Measurements from ENCODE around the gene KRTAP4-7.
"Not testable (repeated sequence)": the region's sequence is repeated elsewhere in the genome, so short reads cannot be mapped to it uniquely, and the experiment has no call there.

Gene KRTAP4-7

DNA sequence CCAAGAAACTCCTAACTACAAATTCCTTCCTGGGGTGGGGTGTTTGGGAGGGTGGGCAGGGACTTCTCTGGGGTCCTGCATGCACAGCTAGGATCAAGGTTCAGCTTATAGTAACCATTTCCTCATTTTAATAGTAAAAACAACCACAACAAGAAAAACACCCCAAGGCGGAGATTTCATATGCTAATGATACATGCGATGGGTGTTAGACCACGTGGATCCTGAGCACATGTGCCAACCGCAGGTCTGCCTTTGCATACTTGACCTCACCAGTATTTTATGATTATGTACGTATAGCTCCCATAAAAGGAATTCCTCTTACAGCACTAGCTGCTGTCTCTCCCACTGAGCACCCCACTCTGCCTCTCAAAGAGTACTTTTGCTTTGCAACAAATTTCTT lies 32.3 kb downstream of the KRTAP4-7 start:
- no peak for DNase-seq

- not testable (repeated sequence) for DNase-seq
Observed at GRCh38 chr17:41117846-41118386, 34.0 kb downstream of the KRTAP4-7 start, which contains the start of gene KRTAP4-11. Gene KRTAP4-11 (minus strand): TSS chr17:41118373. CDS start chr17:41118315, 58 bp downstream.

DNA sequence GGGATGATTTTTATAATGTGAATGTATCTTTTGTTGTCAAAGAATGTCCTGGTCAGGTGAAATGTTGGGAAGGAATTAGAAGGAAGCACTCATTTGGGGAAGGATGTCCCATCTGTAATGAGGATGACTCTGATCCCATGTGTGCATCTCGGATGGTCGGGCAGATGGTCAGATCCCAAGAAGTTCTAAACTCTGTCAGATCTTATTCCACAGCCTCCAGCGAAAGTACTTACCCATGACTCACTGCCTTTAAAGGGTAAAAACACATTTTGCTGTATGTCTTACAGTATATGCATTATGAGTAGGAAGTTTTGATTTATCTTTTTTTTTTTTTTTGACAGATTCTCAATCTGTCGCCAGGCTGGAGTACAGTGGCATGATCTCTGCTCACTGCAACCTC lies 34.8 kb downstream of the KRTAP4-7 start:
- no peak for DNase-seq

GRCh38 chr17:41119696-41120690 lies 36.0 kb downstream of the KRTAP4-7 start:
- not testable (repeated sequence) for DNase-seq

- no peak for DNase-seq
Observed at GRCh38 chr17:41121742-41122141, 37.8 kb downstream of the KRTAP4-7 start.

GRCh38 chr17:41123292-41123990 lies 39.5 kb downstream of the KRTAP4-7 start:
- not testable (repeated sequence) for DNase-seq

GRCh38 chr17:41123991-41124371 lies 40.0 kb downstream of the KRTAP4-7 start, which contains the start of gene KRTAP4-12:
Gene KRTAP4-12 (minus strand): TSS chr17:41124182. CDS start chr17:41124122, 60 bp downstream.
- DNase-seq, result not testable (repeated sequence)

GRCh38 chr17:41125064-41125463 lies 41.1 kb downstream of the KRTAP4-7 start:
- no peak for DNase-seq

- no peak for DNase-seq
Observed at GRCh38 chr17:41126412-41126811, 42.5 kb downstream of the KRTAP4-7 start.

DNA sequence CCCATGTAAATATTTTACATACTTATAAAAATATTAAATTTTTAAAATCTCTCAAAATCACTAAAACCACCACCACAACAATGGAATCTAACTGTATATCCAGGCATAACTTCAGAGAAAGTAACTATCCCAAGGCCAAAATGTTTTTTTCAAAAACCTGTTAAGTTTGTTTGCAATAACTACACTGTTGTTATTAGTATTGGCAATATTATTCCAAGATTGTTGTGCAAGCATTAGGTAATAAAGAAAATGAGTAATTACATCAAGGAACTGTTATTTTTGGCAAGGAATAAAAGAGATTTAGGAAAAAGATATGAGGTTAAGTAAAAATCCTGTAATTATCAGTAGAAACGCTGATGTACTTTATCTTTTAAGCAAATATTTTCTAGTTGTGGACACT lies 43.4 kb downstream of the KRTAP4-7 start:
- DNase-seq, result no peak

DNA sequence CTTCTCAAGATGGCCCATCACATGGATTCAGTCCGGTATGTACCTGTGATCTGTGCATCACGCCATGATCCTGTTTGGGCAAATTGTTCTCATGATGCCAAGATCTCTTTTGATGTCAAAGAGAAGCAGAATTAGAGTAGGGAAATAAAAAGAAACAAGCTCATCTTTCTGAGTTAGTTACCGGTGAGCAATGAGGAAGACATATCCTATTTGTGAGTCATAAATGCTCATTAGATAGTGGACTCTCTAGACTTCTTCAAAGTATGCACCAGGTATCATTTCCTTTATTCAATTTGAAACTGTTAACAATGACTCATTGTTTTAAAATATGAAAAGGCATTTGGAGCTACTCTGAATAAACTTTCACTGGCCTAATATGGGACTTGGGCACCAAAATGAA lies 48.0 kb downstream of the KRTAP4-7 start:
- DNase-seq, result no peak

GRCh38 chr17:41133880-41134735 lies 50.2 kb downstream of the KRTAP4-7 start:
- no peak for DNase-seq
